Measurements from ENCODE around the gene PNMA8C. TPM values are rescaled to one million over a fixed set of nuclear protein-coding genes. Genes with fewer than 3 reads are reported as not detected.
"Not testable (repeated sequence)": the region's sequence is repeated elsewhere in the genome, so short reads cannot be mapped to it uniquely, and the experiment has no call there.

Gene PNMA8C
- total RNA-seq, 6 experiments from 2014 or later: 0.05 to 0.09 (median 0.07) TPM; not detected in 3

- H3K27ac Mint-ChIP-seq: no peak overlapping the region
- no peak for DNase-seq
- no peak for TF ChIP-seq CTCF (IDR thresholded peaks at IDR 0.05)
- peaks cover 30% of the 10 kb centered on the region for H3K27me3 Mint-ChIP-seq (ENCODE audit: insufficient read depth)
- H3K4me3 Mint-ChIP-seq: no peak overlapping the region
- no peaks in the 10 kb centered on the region for H3K9me3 Mint-ChIP-seq
- peaks cover 15% of the 10 kb centered on the region for H3K4me1 Mint-ChIP-seq (ENCODE audit: low read depth)
- H3K36me3 Mint-ChIP-seq (ENCODE audit: low read depth): no peaks in the 10 kb centered on the region
Measured at GRCh38 chr19:46423188-46423587, 5.5 kb downstream of the PNMA8C start.

GRCh38 chr19:46422344-46422743 lies 6.4 kb downstream of the PNMA8C start:
- Mint-ChIP-seq H3K9me3 (no peaks in the 10 kb centered on the region), H3K36me3 (ENCODE audit: low read depth) (no peaks in the 10 kb centered on the region), H3K4me1 (ENCODE audit: low read depth) (peaks cover 15% of the 10 kb centered on the region), H3K4me3 (no peak overlapping the region), H3K27ac (no peak overlapping the region), H3K27me3 (ENCODE audit: insufficient read depth) (peaks cover 27% of the 10 kb centered on the region)
- DNase-seq: no peak
- TF ChIP-seq CTCF (IDR thresholded peaks at IDR 0.05): no peak

- Mint-ChIP-seq H3K27ac (no peak overlapping the region), H3K4me3 (no peak overlapping the region), H3K36me3 (ENCODE audit: low read depth) (no peaks in the 10 kb centered on the region), H3K27me3 (ENCODE audit: insufficient read depth) (peaks cover 15% of the 10 kb centered on the region), H3K4me1 (ENCODE audit: low read depth) (peaks cover 16% of the 10 kb centered on the region), H3K9me3 (no peaks in the 10 kb centered on the region)
- TF ChIP-seq CTCF (IDR thresholded peaks at IDR 0.05): no peak
- no peak for DNase-seq
Measured at GRCh38 chr19:46420056-46420455, 8.7 kb downstream of the PNMA8C start.

- not testable (repeated sequence) for H3K36me3 Mint-ChIP-seq (ENCODE audit: low read depth); H3K9me3 Mint-ChIP-seq
- Mint-ChIP-seq H3K27me3 (ENCODE audit: insufficient read depth) (peaks cover 19% of the 10 kb centered on the region), H3K4me1 (ENCODE audit: low read depth) (peaks cover 34% of the 10 kb centered on the region), H3K27ac (peak overlapping the region; percentile 62), H3K4me3 (peak overlapping the region; percentile 82)
- peak; percentile 76 for DNase-seq
Measured at GRCh38 chr19:46415804-46416709, 12.7 kb downstream of the PNMA8C start.

- H3K9me3 Mint-ChIP-seq; H3K36me3 Mint-ChIP-seq (ENCODE audit: low read depth); H3K27ac Mint-ChIP-seq; DNase-seq; H3K4me3 Mint-ChIP-seq: not testable (repeated sequence)
- H3K27me3 Mint-ChIP-seq (ENCODE audit: insufficient read depth): peaks cover 15% of the 10 kb centered on the region
- H3K4me1 Mint-ChIP-seq (ENCODE audit: low read depth): peaks cover 34% of the 10 kb centered on the region
Measured at GRCh38 chr19:46414899-46415298, 13.8 kb downstream of the PNMA8C start.

GRCh38 chr19:46413262-46414031 lies 15.3 kb downstream of the PNMA8C start, which contains the start of gene CCDC8:
Gene CCDC8 (minus strand): TSS chr19:46413564. CDS start chr19:46412810, 754 bp downstream.
- H3K4me1 Mint-ChIP-seq (ENCODE audit: low read depth): peaks cover 40% of the 10 kb centered on the region

More at GRCh38 chr19:46413262-46414031, 15.3 kb downstream of the PNMA8C start, which contains the start of gene CCDC8:
- DNase-seq: peak; percentile 64
- Mint-ChIP-seq H3K36me3 (ENCODE audit: low read depth) (peaks cover 5% of the 10 kb centered on the region; the same call in 1 of the 2 replicates), H3K27me3 (ENCODE audit: insufficient read depth) (peaks cover 15% of the 10 kb centered on the region), H3K9me3 (no peaks in the 10 kb centered on the region), H3K4me3 (peak within 1 kb of the TSS; percentile 86), H3K27ac (peak within 1 kb of the TSS; percentile 72)
- no peak for TF ChIP-seq CTCF (IDR thresholded peaks at IDR 0.05)

Data from HFFc6 (cell line).